ENCODE data around the gene ZIM2. TPM values are rescaled to one million over a fixed set of nuclear protein-coding genes. Genes with fewer than 3 reads are reported as not detected.

The ZIM2 gene
- total RNA-seq, 4 donors from 2014 or later, result 0.38 TPM; not detected in 3

DNA sequence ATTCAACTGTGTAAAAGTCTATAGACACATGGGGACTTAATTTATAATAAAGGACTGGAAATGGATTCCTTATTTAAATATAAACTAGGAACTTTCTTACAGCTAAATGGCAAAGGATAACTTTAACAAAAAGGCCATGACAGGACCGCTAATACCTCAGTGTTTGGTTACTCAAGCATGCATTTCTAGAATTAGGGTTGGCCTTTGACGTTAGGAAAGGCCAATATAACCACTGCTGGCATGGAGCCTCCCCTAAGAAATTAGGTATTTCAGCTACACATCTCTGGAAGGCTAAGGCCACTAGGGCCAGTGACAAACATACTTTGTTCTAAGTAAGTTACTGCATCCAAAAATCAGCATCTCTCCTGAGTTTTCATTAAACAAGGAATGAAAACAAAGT lies 9.3 kb downstream of the ZIM2 start:
- Histone ChIP-seq H3K4me3 (no peak overlapping the region), H3K9me3 (no peaks in the 10 kb centered on the region), H3K27me3 (no peaks in the 10 kb centered on the region), H3K36me3 (no peaks in the 10 kb centered on the region), H3K4me1 (no peaks in the 10 kb centered on the region), H3K27ac (no peak overlapping the region)
- intact Hi-C loops (cut with DNase I), result no loop called here
- 29 to 37% methylated on average over 2 of the region's 2 CpGs for WGBS, 2 donors
- TF ChIP-seq POLR2A (IDR thresholded peaks at IDR 0.05) (no peak), CTCF (IDR thresholded peaks at IDR 0.05) (no peak)
- no peak for DNase-seq

DNA sequence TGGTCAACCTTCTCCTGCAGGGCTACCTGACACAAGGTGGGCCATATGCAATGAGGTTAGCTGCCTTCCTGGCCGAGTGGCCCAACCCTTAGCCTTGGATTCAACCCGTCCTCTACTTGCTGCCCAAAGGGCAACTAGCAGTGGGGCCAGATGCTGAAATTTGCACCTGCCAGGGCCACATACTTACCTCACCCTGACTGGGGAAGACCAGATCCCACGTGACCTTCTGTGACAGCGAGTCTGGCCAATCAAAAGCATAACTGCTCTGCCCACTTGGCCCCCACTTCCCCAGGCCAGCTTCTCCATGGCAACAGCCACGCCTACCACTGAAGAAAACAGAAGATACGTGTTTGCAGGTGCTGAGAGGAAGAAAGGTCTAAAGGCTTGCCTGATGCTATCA lies 10.9 kb downstream of the ZIM2 start:
- 69 to 82% methylated on average over 4 to 6 of the region's 6 CpGs for WGBS, 2 donors

GRCh38 chr19:56827708-56828107 lies 12.8 kb downstream of the ZIM2 start:
- peaks cover 0 to 5% (median 0%) of the 10 kb centered on the region in 3 donors for H3K9me3 ChIP-seq

More for the DNA sequence above, 10.9 kb downstream of the ZIM2 start:
- H3K27ac ChIP-seq, result no peak overlapping the region
- H3K4me1 ChIP-seq, result no peaks in the 10 kb centered on the region
- intact Hi-C loops (cut with DNase I), result no loop called here
- no peaks in the 10 kb centered on the region for H3K36me3 ChIP-seq
- no peak for DNase-seq
- no peaks in the 10 kb centered on the region for H3K9me3 ChIP-seq
- H3K4me3 ChIP-seq, result no peak overlapping the region
- no peak for TF ChIP-seq POLR2A (IDR thresholded peaks at IDR 0.05)
- no peak for TF ChIP-seq CTCF (IDR thresholded peaks at IDR 0.05)
- H3K27me3 ChIP-seq, result no peaks in the 10 kb centered on the region

DNA sequence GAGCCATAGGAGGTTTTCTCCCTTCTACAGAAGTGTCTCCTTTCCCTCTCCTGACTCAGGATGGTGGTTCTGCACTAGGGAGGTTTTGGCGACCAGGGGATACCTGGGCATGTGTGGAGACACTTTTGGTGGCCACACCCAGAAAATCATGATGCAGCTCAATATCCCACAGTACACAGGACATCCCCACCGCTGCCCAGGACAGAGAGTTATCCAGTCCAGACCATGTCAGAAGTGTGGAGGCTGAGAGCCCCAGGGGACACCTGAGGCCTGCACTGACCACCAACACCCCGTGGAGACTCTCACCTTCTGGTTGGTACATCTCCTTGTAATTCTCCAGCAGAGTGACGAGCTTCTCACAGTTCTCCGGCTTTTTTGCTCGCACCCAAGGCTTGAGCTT lies 16.6 kb downstream of the ZIM2 start:
- DNase-seq, result no peak
- Histone ChIP-seq H3K9me3 (peaks cover 0 to 5% (median 0%) of the 10 kb centered on the region in 3 donors), H3K27me3 (no peaks in the 10 kb centered on the region), H3K36me3 (peaks cover 0 to 15% (median 0%) of the 10 kb centered on the region in 3 donors), H3K27ac (no peak overlapping the region), H3K4me1 (no peaks in the 10 kb centered on the region), H3K4me3 (no peak overlapping the region)
- 64% methylated on average over 5 of the region's 6 CpGs; no CpG with 5 or more reads in 1 of the 2 donors for WGBS, 2 donors
- intact Hi-C loops (cut with DNase I), result no loop called here
- TF ChIP-seq CTCF (IDR thresholded peaks at IDR 0.05) (no peak), POLR2A (IDR thresholded peaks at IDR 0.05) (no peak)

More at GRCh38 chr19:56827708-56828107, 12.8 kb downstream of the ZIM2 start:
- H3K36me3 ChIP-seq, result no peaks in the 10 kb centered on the region
- no peak overlapping the region for H3K4me3 ChIP-seq
- no peak overlapping the region for H3K27ac ChIP-seq
- no peaks in the 10 kb centered on the region for H3K4me1 ChIP-seq
- DNase-seq, result no peak
- TF ChIP-seq CTCF (IDR thresholded peaks at IDR 0.05), result no peak
- TF ChIP-seq POLR2A (IDR thresholded peaks at IDR 0.05), result no peak
- 66 to 71% methylated on average over 2 of the region's 2 CpGs for WGBS, 2 donors
- no peaks in the 10 kb centered on the region for H3K27me3 ChIP-seq
- intact Hi-C loops (cut with DNase I), result no loop called here

DNA sequence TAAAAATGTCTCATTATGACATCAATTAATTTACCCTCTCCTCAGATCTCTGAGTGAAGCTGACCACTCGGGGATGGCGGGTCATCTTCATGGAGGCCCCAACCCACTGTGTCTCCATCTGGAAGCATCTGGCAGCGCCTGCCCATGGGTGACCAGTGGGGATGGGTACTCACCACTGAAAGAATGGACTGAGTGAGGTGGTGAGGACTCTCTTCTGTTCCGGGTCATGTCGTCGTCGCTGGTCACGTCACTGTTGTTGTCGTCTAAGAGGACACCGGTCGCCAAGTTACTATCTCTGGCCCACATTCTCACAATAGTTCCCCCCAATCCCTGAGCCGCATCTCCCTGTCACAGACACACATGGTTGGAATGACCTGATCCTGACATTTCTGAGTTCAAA lies 17.1 kb downstream of the ZIM2 start:
- intact Hi-C loops (cut with DNase I), result no loop called here
- no peak for TF ChIP-seq CTCF (IDR thresholded peaks at IDR 0.05)
- TF ChIP-seq POLR2A (IDR thresholded peaks at IDR 0.05), result no peak
- peaks cover 0 to 8% (median 0%) of the 10 kb centered on the region in 3 donors for H3K9me3 ChIP-seq
- H3K36me3 ChIP-seq, result peaks cover 0 to 20% (median 0%) of the 10 kb centered on the region in 3 donors
- no peak overlapping the region for H3K27ac ChIP-seq
- H3K4me3 ChIP-seq, result no peak overlapping the region
- H3K4me1 ChIP-seq, result no peaks in the 10 kb centered on the region
- DNase-seq, result no peak
- WGBS, 2 donors, result 88 to 89% methylated on average over 11 to 12 of the region's 12 CpGs
- no peaks in the 10 kb centered on the region for H3K27me3 ChIP-seq

Measured in esophagus squamous epithelium (tissue), 5 donors.